Neural cell (in vitro differentiated cells): ENCODE measurements around the gene ZNRF1.

Experiments
- CTCF ChIP-seq: fragments of 450-650 bp; IDR thresholded peaks from 2 replicates; pipeline ENCODE4 v1.5.1; 2014; ENCODE audit warnings: antibody characterized with exemption, mild to moderate bottlenecking, moderate library complexity; ENCODE audit not compliant: poor library complexity, severe bottlenecking
- EP300 ChIP-seq: fragments of 450-650 bp; conservative IDR thresholded peaks from 2 replicates; pipeline ENCODE4 v1.6.1; 2014; ENCODE audit warnings: antibody characterized with exemption, mild to moderate bottlenecking, moderate library complexity; ENCODE audit not compliant: poor library complexity, severe bottlenecking
- MXI1 ChIP-seq: fragments of 450-650 bp; conservative IDR thresholded peaks from 2 replicates; pipeline ENCODE4 v1.6.1; 2014; ENCODE audit warnings: antibody characterized with exemption, mild to moderate bottlenecking; ENCODE audit not compliant: poor library complexity, severe bottlenecking
- SMC3 ChIP-seq: fragments of 450-650 bp; conservative IDR thresholded peaks from 2 replicates; pipeline ENCODE4 v1.6.1; 2014; ENCODE audit warnings: antibody characterized with exemption, mild to moderate bottlenecking, moderate library complexity; ENCODE audit not compliant: poor library complexity
- TF ChIP-seq, protein P1 (sequence below): IDR thresholded peaks from 2 replicates; pipeline ENCODE4 v1.6.1; 2012; ENCODE audit warnings: borderline replicate concordance

DNA sequence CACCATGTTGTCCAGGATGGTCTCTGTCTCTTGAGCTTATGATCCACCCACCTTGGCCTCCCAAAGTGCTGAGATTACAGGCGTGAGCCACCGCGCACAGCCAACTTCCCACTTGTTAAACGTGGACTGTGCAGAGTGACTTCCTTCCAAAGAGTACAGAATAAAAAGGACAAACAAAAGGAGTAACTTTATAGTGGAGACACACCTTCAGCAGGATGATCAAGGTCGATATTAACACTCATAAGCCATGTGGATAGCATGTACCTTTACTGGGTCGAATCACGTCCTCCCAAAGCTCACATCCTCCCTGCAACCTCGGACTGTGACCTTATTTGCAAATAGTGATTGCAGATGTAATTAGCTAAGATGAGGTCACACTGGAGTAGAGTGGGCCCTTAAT, 139.4 kb downstream of the ZNRF1 start:
- TF ChIP-seq CTCF (no peak), SMC3 (no peak), MXI1 (no peak), EP300 (no peak)
- TF ChIP-seq, protein P1, sequence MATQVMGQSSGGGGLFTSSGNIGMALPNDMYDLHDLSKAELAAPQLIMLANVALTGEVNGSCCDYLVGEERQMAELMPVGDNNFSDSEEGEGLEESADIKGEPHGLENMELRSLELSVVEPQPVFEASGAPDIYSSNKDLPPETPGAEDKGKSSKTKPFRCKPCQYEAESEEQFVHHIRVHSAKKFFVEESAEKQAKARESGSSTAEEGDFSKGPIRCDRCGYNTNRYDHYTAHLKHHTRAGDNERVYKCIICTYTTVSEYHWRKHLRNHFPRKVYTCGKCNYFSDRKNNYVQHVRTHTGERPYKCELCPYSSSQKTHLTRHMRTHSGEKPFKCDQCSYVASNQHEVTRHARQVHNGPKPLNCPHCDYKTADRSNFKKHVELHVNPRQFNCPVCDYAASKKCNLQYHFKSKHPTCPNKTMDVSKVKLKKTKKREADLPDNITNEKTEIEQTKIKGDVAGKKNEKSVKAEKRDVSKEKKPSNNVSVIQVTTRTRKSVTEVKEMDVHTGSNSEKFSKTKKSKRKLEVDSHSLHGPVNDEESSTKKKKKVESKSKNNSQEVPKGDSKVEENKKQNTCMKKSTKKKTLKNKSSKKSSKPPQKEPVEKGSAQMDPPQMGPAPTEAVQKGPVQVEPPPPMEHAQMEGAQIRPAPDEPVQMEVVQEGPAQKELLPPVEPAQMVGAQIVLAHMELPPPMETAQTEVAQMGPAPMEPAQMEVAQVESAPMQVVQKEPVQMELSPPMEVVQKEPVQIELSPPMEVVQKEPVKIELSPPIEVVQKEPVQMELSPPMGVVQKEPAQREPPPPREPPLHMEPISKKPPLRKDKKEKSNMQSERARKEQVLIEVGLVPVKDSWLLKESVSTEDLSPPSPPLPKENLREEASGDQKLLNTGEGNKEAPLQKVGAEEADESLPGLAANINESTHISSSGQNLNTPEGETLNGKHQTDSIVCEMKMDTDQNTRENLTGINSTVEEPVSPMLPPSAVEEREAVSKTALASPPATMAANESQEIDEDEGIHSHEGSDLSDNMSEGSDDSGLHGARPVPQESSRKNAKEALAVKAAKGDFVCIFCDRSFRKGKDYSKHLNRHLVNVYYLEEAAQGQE = no peak
